GM12878 (cell line): ENCODE data around the gene MUSTN1. TPM values are rescaled to one million over a fixed set of nuclear protein-coding genes. Genes with fewer than 3 reads are reported as not detected.

Experiments used
- ATAC-seq: fragments of 200-7000 bp; cut with Tn5 transposase; 3 replicates; pipeline ENCODE4 v1.9.1; 2020; ENCODE audit warnings: mild to moderate bottlenecking, moderate library complexity
- BruUV-seq: library from RNA; stranded (reverse); fragments of 400-500 nt; replicated peaks from 2 replicates; lab custom pipeline; 2021; lab: Mats Ljungman, UMichigan
- CTCF ChIA-PET: fragments of 300-600 bp; sonication (Branson Sonifier 250); formaldehyde crosslinking; extraction: SDS; loops from one replicate; lab custom pipeline; 2021; ENCODE audit warnings: inconsistent platforms; lab: Yijun Ruan, JAX
- POLR2A ChIA-PET: fragments of 350-600 bp; formaldehyde crosslinking; extraction: SDS; loops from one replicate; lab custom pipeline; 2021; ENCODE audit warnings: inconsistent platforms; lab: Charles Lee
- RAD21 ChIA-PET: fragments of 300-600 bp; sonication (Branson Sonifier 250); formaldehyde crosslinking; loops from one replicate; lab custom pipeline; 2023; ENCODE audit warnings: antibody characterized with exemption; ENCODE audit not compliant: unreplicated experiment; lab: Charles Lee
- SMC1A ChIA-PET: fragments of 300-600 bp; sonication (Branson Sonifier 250); formaldehyde crosslinking; loops from one replicate; lab custom pipeline; 2023; ENCODE audit not compliant: unreplicated experiment, uncharacterized antibody; lab: Charles Lee
- DNase-seq: peaks from one replicate; pipeline ENCODE4 v3.0.0-alpha.2; 2011; ENCODE audit warnings: low read depth, low spot score
- FAIRE-seq: peaks from 3 replicates; lab custom pipeline; 2011; peaks lifted over from hg19 to GRCh38; lab: Jason Lieb, UNC
- H2AFZ ChIP-seq: 2 replicates; pipeline ENCODE4 v1.6.0; 2011; ENCODE audit warnings: low read depth, low read length, control low read depth; ENCODE audit not compliant: control insufficient read depth
- H3K27ac ChIP-seq: 2 replicates; pipeline ENCODE4 v1.5.1; 2011; ENCODE audit warnings: control low read depth; ENCODE audit not compliant: control insufficient read depth, insufficient read depth
- H3K27me3 ChIP-seq, 2 experiments: replicated peaks in 1 of 2; 2 replicates each; pipeline versions ENCODE4 v1.6.0 to v1.6.1; 2011; ENCODE audit warnings: low read length in 1 of 2; ENCODE audit not compliant: control insufficient read depth in 2 of 2, insufficient read depth in 2 of 2
- H3K36me3 ChIP-seq, 2 experiments: 2 replicates each; pipeline ENCODE4 v1.5.1; 2011; ENCODE audit warnings: low read length in 1 of 2; ENCODE audit not compliant: control insufficient read depth in 2 of 2, insufficient read depth in 2 of 2
- H3K4me1 ChIP-seq: 2 replicates; pipeline ENCODE4 v1.6.1; 2011; ENCODE audit warnings: mild to moderate bottlenecking, low read length, moderate library complexity, mixed read lengths; ENCODE audit not compliant: control insufficient read depth, insufficient read depth
- H3K4me2 ChIP-seq: 2 replicates; pipeline ENCODE4 v1.6.0; 2011; ENCODE audit warnings: control low read depth; ENCODE audit not compliant: control insufficient read depth, insufficient read depth
- H3K4me3 ChIP-seq: fragments of 200-600 bp; sonication (generic); 2 replicates; pipeline ENCODE4 v1.5.1; 2016
- H3K79me2 ChIP-seq: 2 replicates; pipeline ENCODE4 v1.6.0; 2011; ENCODE audit warnings: low read length; ENCODE audit not compliant: control insufficient read depth, insufficient read depth
- H3K9ac ChIP-seq: 2 replicates; pipeline ENCODE4 v1.8.0; 2011; ENCODE audit warnings: low read length, control low read depth, mixed read lengths; ENCODE audit not compliant: control insufficient read depth, insufficient read depth
- H3K9me3 ChIP-seq: replicated peaks from 3 replicates; pipeline ENCODE4 v1.5.1; 2011; ENCODE audit warnings: mild to moderate bottlenecking, low read length; ENCODE audit not compliant: control insufficient read depth, insufficient read depth
- H4K20me1 ChIP-seq: 2 replicates; pipeline ENCODE4 v1.6.0; 2011; ENCODE audit not compliant: control insufficient read depth, insufficient read depth
- BCL11A ChIP-seq: IDR thresholded peaks from 2 replicates; pipeline ENCODE4 v1.6.1; 2011; ENCODE audit warnings: low read depth, low read length
- CREM ChIP-seq: IDR thresholded peaks from 2 replicates; pipeline ENCODE4 v1.6.1; 2014; ENCODE audit warnings: antibody characterized with exemption, low read depth
- CTCF ChIP-seq, 3 experiments: IDR thresholded peaks in 2 of 3; conservative IDR thresholded peaks in 1 of 3; 2 replicates each; pipeline ENCODE4 v1.5.1; 2011; ENCODE audit warnings: low read depth in 3 of 3, low read length in 3 of 3, mild to moderate bottlenecking in 3 of 3, control low read depth in 2 of 3, moderate library complexity in 2 of 3, inconsistent platforms in 1 of 3, mixed read lengths in 1 of 3; ENCODE audit not compliant: control insufficient read depth in 2 of 3, insufficient read depth in 1 of 3; ENCODE audit errors: extremely low read depth in 1 of 3
- FOXM1 ChIP-seq: IDR thresholded peaks from 2 replicates; pipeline ENCODE4 v1.6.1; 2012; ENCODE audit warnings: low read depth, mild to moderate bottlenecking, inconsistent platforms, low read length, moderate library complexity
- IKZF1 ChIP-seq: fragments of 450-650 bp; conservative IDR thresholded peaks from 2 replicates; pipeline ENCODE4 v1.6.1; 2017; ENCODE audit warnings: antibody characterized with exemption, mild to moderate bottlenecking
- NR2F1 ChIP-seq: fragments of 450-650 bp; conservative IDR thresholded peaks from 2 replicates; pipeline ENCODE4 v1.6.1; 2017; ENCODE audit warnings: mild to moderate bottlenecking
- RFX5 ChIP-seq: IDR thresholded peaks from 2 replicates; pipeline ENCODE4 v1.6.1; 2011; ENCODE audit warnings: low read depth, low read length, improper control_type of control experiment
- SMAD1 ChIP-seq: fragments of 450-650 bp; IDR thresholded peaks from 2 replicates; pipeline ENCODE4 v1.6.1; 2018; ENCODE audit warnings: mild to moderate bottlenecking, low read depth; ENCODE audit not compliant: partially characterized antibody
- SREBF1 ChIP-seq: IDR thresholded peaks from 2 replicates; pipeline ENCODE4 v1.6.1; 2012; ENCODE audit warnings: mild to moderate bottlenecking, low read length
- ZBTB33 ChIP-seq: fragments of 450-650 bp; IDR thresholded peaks from 2 replicates; pipeline ENCODE4 v1.6.1; 2017; ENCODE audit warnings: mild to moderate bottlenecking
- ZNF384 ChIP-seq: IDR thresholded peaks from 2 replicates; pipeline ENCODE4 v1.6.1; 2012; ENCODE audit warnings: low read depth, mild to moderate bottlenecking, low read length, improper control_type of control experiment, borderline replicate concordance
- WGBS: methylation state at CpG from one replicate; pipeline ENCODE4 v1.1.6; 2016; ENCODE audit warnings: low lambda C conversion rate; ENCODE audit not compliant: insufficient replicate concordance, insufficient coverage; ENCODE audit errors: missing lambda C conversion rate; 5-methylcytosine and 5-hydroxymethylcytosine counted together
- in situ Hi-C: fragments of 300-500 bp; cut with MboI; formaldehyde crosslinking; loops from 9 replicates; pipeline ENCODE4 v1.14.3; 2018; ENCODE audit warnings: mixed read lengths
- intact Hi-C: fragments of 100-400 bp; cut with micrococcal nuclease; formaldehyde crosslinking; loops from one replicate; pipeline ENCODE4 v1.14.2; 2022; ENCODE audit not compliant: unreplicated experiment
- polyA plus RNA-seq, 11 experiments: library from polyadenylated mRNA; depleted of rRNA in 4 of 11; unstranded in 6 of 11; stranded (reverse) in 5 of 11; fragments of >200 nt; fragmentation: Nextera tagmentation in 4 of 11; fragmentation: Illumina TruSeq in 1 of 11; extraction: Ambion mirVana in 4 of 11; extraction: Trizol in 1 of 11; gene quantifications; 1 replicate in 1 of 11; 2 replicates in 10 of 11; pipeline versions ENCODE4 v1.2.1 to v1.2.3, GENCODE V29; 2011 to 2016; ENCODE audit warnings: inconsistent platforms in 2 of 11, missing spikeins in 2 of 11, low read depth in 1 of 11
- total RNA-seq, 4 experiments: library from RNA; depleted of rRNA in 3 of 4; stranded (reverse); fragments of >200 nt in 3 of 4; fragmentation: Illumina TruSeq in 1 of 4; extraction: Trizol in 1 of 4; gene quantifications; 2 replicates each; pipeline versions ENCODE4 v1.2.1 to v1.2.3, GENCODE V29; 2013 to 2021

The MUSTN1 gene
- total and polyA plus RNA-seq, 10 of the 15 experiments (the other 5 are each of a cell fraction or from before 2014, with no cell fraction given) = 0.35 to 4.5 (median 1.2) TPM; not detected in 2

- H3K36me3 ChIP-seq = peaks cover 2 to 6% of the 10 kb centered on the region in 2 experiments; a peak in 2 of 4 replicates
- CTCF ChIA-PET = interaction anchor here (0.6 to 2.1 kb wide), 2 partner anchors 9 to 284 kb away, joined by 3 to 5 read pairs; no protein-coding TSS in a partner anchor
- BruUV-seq = no TSS peak
- intact Hi-C loops (no loop called here), in situ Hi-C loops (no loop called here)
- RAD21 ChIA-PET = no interaction called here
- SMC1A ChIA-PET = no interaction called here
- no peak overlapping the region for H3K4me3 ChIP-seq
- no peaks in the 10 kb centered on the region for H3K9me3 ChIP-seq
- H3K9ac ChIP-seq = no peak overlapping the region
- H3K4me1 ChIP-seq = no peaks in the 10 kb centered on the region; the same call in 1 of the 2 replicates
- H4K20me1 ChIP-seq = no peaks in the 10 kb centered on the region
- POLR2A ChIA-PET = no interaction called here
- TF ChIP-seq ZNF384 = no peak
- no peak for TF ChIP-seq SREBF1
- TF ChIP-seq SMAD1 = no peak
- no peak for TF ChIP-seq CREM
- TF ChIP-seq FOXM1 = no peak
- TF ChIP-seq BCL11A = no peak
- no peak for TF ChIP-seq ZBTB33
- TF ChIP-seq IKZF1 = no peak
- no peak for TF ChIP-seq NR2F1
- no peak for TF ChIP-seq RFX5
- TF ChIP-seq CTCF (IDR thresholded peaks at IDR 0.05 in 2 of 3, conservative IDR thresholded peaks at IDR 0.05 in 1 of 3; ENCODE audit: control insufficient read depth in 2 of 3, extremely low read depth in 1 of 3, insufficient read depth in 1 of 3, low read depth in 3 of 3, low read length in 3 of 3) = no peak
- H3K27ac ChIP-seq = no peak overlapping the region
- H3K4me2 ChIP-seq = no peak overlapping the region
- WGBS = 77% methylated on average over 3 of the region's 3 CpGs
- no peaks in the 10 kb centered on the region for H3K27me3 ChIP-seq
- H2AFZ ChIP-seq = no peak overlapping the region
- no peak for ATAC-seq
- FAIRE-seq = no peak
- no peaks in the 10 kb centered on the region for H3K79me2 ChIP-seq
- no peak for DNase-seq
These were observed 22.3 kb upstream of the MUSTN1 start for GRCh38 chr3:52857133-52857532.
